DOHH2 (cell line): ENCODE data around the gene ELAPOR2.

Source experiments
- H3F3A ChIP-seq: fragments of 200-600 bp; sonication (generic), shearing (Covaris generic); 2 replicates; pipeline ENCODE4 v1.6.0; 2016; ENCODE audit warnings: antibody characterized with exemption, mild to moderate bottlenecking; ENCODE audit not compliant: control insufficient read depth, insufficient read depth
- H3K27ac ChIP-seq: fragments of 200-600 bp; sonication (generic); 2 replicates; pipeline ENCODE4 v1.5.1; 2014; ENCODE audit warnings: low read depth, mild to moderate bottlenecking, low read length, moderate library complexity
- H3K27me3 ChIP-seq: fragments of 200-600 bp; sonication (generic); 2 replicates; pipeline ENCODE4 v1.6.1; 2014; ENCODE audit warnings: mild to moderate bottlenecking, low read length, mixed read lengths; ENCODE audit not compliant: control insufficient read depth
- H3K36me3 ChIP-seq: fragments of 200-600 bp; sonication (generic); 2 replicates; pipeline ENCODE4 v1.6.1; 2014; ENCODE audit warnings: mild to moderate bottlenecking, low read length, moderate library complexity, mixed read lengths; ENCODE audit not compliant: control insufficient read depth
- H3K4me1 ChIP-seq: fragments of 200-600 bp; sonication (generic); 2 replicates; pipeline ENCODE4 v1.6.1; 2014; ENCODE audit warnings: mild to moderate bottlenecking, low read length, mixed read lengths; ENCODE audit not compliant: control insufficient read depth
- H3K4me2 ChIP-seq: fragments of 200-600 bp; sonication (generic); 2 replicates; pipeline ENCODE4 v1.6.0; 2014; ENCODE audit warnings: mild to moderate bottlenecking, low read length, moderate library complexity
- H3K4me3 ChIP-seq: fragments of 200-600 bp; sonication (generic); 2 replicates; pipeline ENCODE4 v1.5.1; 2014; ENCODE audit warnings: mild to moderate bottlenecking, low read length, mixed read lengths
- H3K79me2 ChIP-seq: fragments of 200-600 bp; sonication (generic); 2 replicates; pipeline ENCODE4 v1.6.1; 2014; ENCODE audit warnings: mild to moderate bottlenecking, low read length, mixed read lengths; ENCODE audit not compliant: control insufficient read depth
- H3K9me2 ChIP-seq: fragments of 200-600 bp; sonication (generic); replicated peaks from 2 replicates; pipeline ENCODE4 v1.6.1; 2014; ENCODE audit warnings: mild to moderate bottlenecking, low read length, mixed read lengths; ENCODE audit not compliant: control insufficient read depth
- H3K9me3 ChIP-seq: fragments of 200-600 bp; sonication (generic); 2 replicates; pipeline ENCODE4 v1.6.1; 2014; ENCODE audit warnings: antibody characterized with exemption, low read length, mixed read lengths; ENCODE audit not compliant: control insufficient read depth, insufficient read depth
- H4K20me1 ChIP-seq: fragments of 200-600 bp; sonication (generic); 2 replicates; pipeline ENCODE4 v1.6.0; 2014; ENCODE audit warnings: low read depth, mild to moderate bottlenecking, antibody characterized with exemption, low read length, moderate library complexity; ENCODE audit not compliant: control insufficient read depth, insufficient read depth
- CTCF ChIP-seq: fragments of 200-600 bp; sonication (generic); IDR thresholded peaks from one replicate; pipeline ENCODE4 v1.5.1; 2014; ENCODE audit warnings: antibody characterized with exemption, mild to moderate bottlenecking, low read depth, low read length; ENCODE audit not compliant: poor library complexity, severe bottlenecking
- EZH2phosphoT487 ChIP-seq: fragments of 200-600 bp; sonication (generic); IDR thresholded peaks from 2 replicates; pipeline ENCODE4 v1.6.1; 2017; ENCODE audit warnings: borderline replicate concordance, mild to moderate bottlenecking, antibody characterized with exemption, low read length, moderate library complexity, mixed read lengths

Gene ELAPOR2

GRCh38 chr7:87094322-87094721, 34.9 kb upstream of the ELAPOR2 start:
- Histone ChIP-seq H3F3A (no peaks in the 10 kb centered on the region), H3K36me3 (no peaks in the 10 kb centered on the region), H3K27me3 (no peaks in the 10 kb centered on the region), H3K9me2 (no peaks in the 10 kb centered on the region), H3K9me3 (no peaks in the 10 kb centered on the region), H3K4me2 (no peak overlapping the region), H3K79me2 (no peaks in the 10 kb centered on the region), H3K27ac (no peak overlapping the region), H3K4me3 (no peak overlapping the region), H4K20me1 (no peaks in the 10 kb centered on the region), H3K4me1 (no peaks in the 10 kb centered on the region)
- no peak for TF ChIP-seq EZH2phosphoT487
- TF ChIP-seq CTCF = no peak

GRCh38 chr7:87092568-87093091, 33.2 kb upstream of the ELAPOR2 start:
- H3K36me3 ChIP-seq = no peaks in the 10 kb centered on the region
- H3K4me3 ChIP-seq = no peak overlapping the region
- no peak for TF ChIP-seq CTCF
- no peak for TF ChIP-seq EZH2phosphoT487
- no peak overlapping the region for H3K4me2 ChIP-seq
- no peaks in the 10 kb centered on the region for H3K4me1 ChIP-seq
- no peaks in the 10 kb centered on the region for H4K20me1 ChIP-seq
- no peaks in the 10 kb centered on the region for H3F3A ChIP-seq
- H3K27me3 ChIP-seq = no peaks in the 10 kb centered on the region
- H3K27ac ChIP-seq = no peak overlapping the region
- H3K9me2 ChIP-seq = no peaks in the 10 kb centered on the region
- no peaks in the 10 kb centered on the region for H3K79me2 ChIP-seq
- no peaks in the 10 kb centered on the region for H3K9me3 ChIP-seq

GRCh38 chr7:87091487-87092066, 32.1 kb upstream of the ELAPOR2 start:
- TF ChIP-seq EZH2phosphoT487 (no peak), CTCF (no peak)
- Histone ChIP-seq H3K9me3 (no peaks in the 10 kb centered on the region), H3K27me3 (no peaks in the 10 kb centered on the region), H3K79me2 (no peaks in the 10 kb centered on the region), H3K4me3 (no peak overlapping the region), H3K36me3 (no peaks in the 10 kb centered on the region), H3K4me1 (no peaks in the 10 kb centered on the region), H3F3A (no peaks in the 10 kb centered on the region), H4K20me1 (no peaks in the 10 kb centered on the region), H3K27ac (no peak overlapping the region), H3K9me2 (no peaks in the 10 kb centered on the region), H3K4me2 (no peak overlapping the region)
